Astrocyte (in vitro differentiated cells and primary cell): ENCODE results near the gene SLX4. TPM values are rescaled to one million over a fixed set of nuclear protein-coding genes. Genes with fewer than 3 reads are reported as not detected.

ENCODE experiments used
- DNase-seq: peaks from one replicate; pipeline ENCODE4 v3.0.0-alpha.2; 2010; ENCODE audit warnings: low read depth
- FAIRE-seq: peaks from 2 replicates; lab custom pipeline; 2011; peaks lifted over from hg19 to GRCh38; lab: Jason Lieb, UNC
- H2AFZ ChIP-seq: 2 replicates; pipeline ENCODE4 v1.6.0; 2012; ENCODE audit warnings: low read depth, low read length, inconsistent platforms
- H3K27ac ChIP-seq: 2 replicates; pipeline ENCODE4 v1.5.1; 2011; ENCODE audit warnings: low read depth, low read length, inconsistent platforms
- H3K27me3 ChIP-seq: 2 replicates; pipeline ENCODE4 v1.6.0; 2011; ENCODE audit warnings: low read length, inconsistent platforms; ENCODE audit not compliant: insufficient read depth
- H3K36me3 ChIP-seq: 2 replicates; pipeline ENCODE4 v1.5.1; 2011; ENCODE audit warnings: low read length, inconsistent platforms; ENCODE audit not compliant: insufficient read depth
- H3K4me1 ChIP-seq: 2 replicates; pipeline ENCODE4 v1.5.1; 2011; ENCODE audit warnings: low read length, inconsistent platforms; ENCODE audit not compliant: insufficient read depth
- H3K4me2 ChIP-seq: 2 replicates; pipeline ENCODE4 v1.6.0; 2012; ENCODE audit warnings: low read length, inconsistent platforms
- H3K4me3 ChIP-seq: 2 replicates; pipeline ENCODE4 v1.5.1; 2011; ENCODE audit warnings: low read depth, mild to moderate bottlenecking, low read length, inconsistent platforms; ENCODE audit not compliant: insufficient read depth
- H3K79me2 ChIP-seq: 2 replicates; pipeline ENCODE4 v1.6.0; 2012; ENCODE audit warnings: mild to moderate bottlenecking, low read length, inconsistent platforms; ENCODE audit not compliant: insufficient read depth
- H3K9ac ChIP-seq: 2 replicates; pipeline ENCODE4 v1.6.0; 2012; ENCODE audit warnings: mild to moderate bottlenecking, low read length, inconsistent platforms
- H3K9me3 ChIP-seq: 2 replicates; pipeline ENCODE4 v1.5.1; 2012; ENCODE audit warnings: low read depth, mild to moderate bottlenecking, low read length, inconsistent platforms; ENCODE audit not compliant: insufficient read depth
- H4K20me1 ChIP-seq: 2 replicates; pipeline ENCODE4 v1.6.0; 2012; ENCODE audit warnings: low read length, inconsistent platforms; ENCODE audit not compliant: insufficient read depth
- H3K27ac Mint-ChIP-seq: one replicate; pipeline ENCODE4 v1.8.0; 2021; ENCODE audit warnings: mild to moderate bottlenecking, mixed read lengths; ENCODE audit not compliant: unreplicated experiment
- H3K27me3 Mint-ChIP-seq: one replicate; pipeline ENCODE4 v1.8.0; 2021; ENCODE audit warnings: low read depth, mixed read lengths; ENCODE audit not compliant: unreplicated experiment
- H3K36me3 Mint-ChIP-seq: one replicate; pipeline ENCODE4 v1.8.0; 2021; ENCODE audit warnings: low read depth, mixed read lengths; ENCODE audit not compliant: unreplicated experiment
- H3K4me1 Mint-ChIP-seq: one replicate; pipeline ENCODE4 v1.8.0; 2021; ENCODE audit warnings: low read depth, mixed read lengths; ENCODE audit not compliant: unreplicated experiment
- H3K4me3 Mint-ChIP-seq: one replicate; pipeline ENCODE4 v1.8.0; 2021; ENCODE audit warnings: mild to moderate bottlenecking, moderate library complexity, mixed read lengths; ENCODE audit not compliant: unreplicated experiment
- H3K9me3 Mint-ChIP-seq: one replicate; pipeline ENCODE4 v1.8.0; 2021; ENCODE audit warnings: mild to moderate bottlenecking, mixed read lengths; ENCODE audit not compliant: unreplicated experiment
- EZH2 ChIP-seq: IDR thresholded peaks from 2 replicates; pipeline ENCODE4 v1.6.1; 2012; ENCODE audit warnings: mild to moderate bottlenecking, low read length, inconsistent platforms; ENCODE audit not compliant: insufficient read depth
- total RNA-seq: library from RNA; stranded (reverse); gene quantifications from 2 replicates; pipeline ENCODE4 v1.2.1, GENCODE V29; 2021
- TF ChIP-seq, protein P1 (sequence below): IDR thresholded peaks from 2 replicates; pipeline ENCODE4 v1.5.1; 2011; ENCODE audit warnings: low read depth, mild to moderate bottlenecking, inconsistent platforms, low read length, moderate library complexity; ENCODE audit not compliant: insufficient read depth

The SLX4 gene
- total RNA-seq, 1 donor from 2014 or later = 7.8 TPM

GRCh38 chr16:3599121-3599520 is 12.3 kb downstream of the SLX4 start:
- Histone ChIP-seq H3K4me2 (no peak overlapping the region), H2AFZ (no peak overlapping the region), H3K36me3 (peaks cover 12% of the 10 kb centered on the region), H3K27ac (no peak overlapping the region), H3K4me1 (no peaks in the 10 kb centered on the region), H3K79me2 (no peaks in the 10 kb centered on the region), H3K9ac (no peak overlapping the region), H3K27me3 (no peaks in the 10 kb centered on the region), H4K20me1 (no peaks in the 10 kb centered on the region), H3K4me3 (no peak overlapping the region), H3K9me3 (peaks cover 7% of the 10 kb centered on the region)
- no peak overlapping the region for H3K4me3 Mint-ChIP-seq
- peaks cover 21% of the 10 kb centered on the region for H3K9me3 Mint-ChIP-seq
- FAIRE-seq = no peak
- no peak for DNase-seq
- H3K27me3 Mint-ChIP-seq = no peaks in the 10 kb centered on the region
- H3K36me3 Mint-ChIP-seq = peaks cover 40% of the 10 kb centered on the region
- no peaks in the 10 kb centered on the region for H3K4me1 Mint-ChIP-seq
- no peak overlapping the region for H3K27ac Mint-ChIP-seq
- TF ChIP-seq EZH2 = no peak
- TF ChIP-seq, protein P1, sequence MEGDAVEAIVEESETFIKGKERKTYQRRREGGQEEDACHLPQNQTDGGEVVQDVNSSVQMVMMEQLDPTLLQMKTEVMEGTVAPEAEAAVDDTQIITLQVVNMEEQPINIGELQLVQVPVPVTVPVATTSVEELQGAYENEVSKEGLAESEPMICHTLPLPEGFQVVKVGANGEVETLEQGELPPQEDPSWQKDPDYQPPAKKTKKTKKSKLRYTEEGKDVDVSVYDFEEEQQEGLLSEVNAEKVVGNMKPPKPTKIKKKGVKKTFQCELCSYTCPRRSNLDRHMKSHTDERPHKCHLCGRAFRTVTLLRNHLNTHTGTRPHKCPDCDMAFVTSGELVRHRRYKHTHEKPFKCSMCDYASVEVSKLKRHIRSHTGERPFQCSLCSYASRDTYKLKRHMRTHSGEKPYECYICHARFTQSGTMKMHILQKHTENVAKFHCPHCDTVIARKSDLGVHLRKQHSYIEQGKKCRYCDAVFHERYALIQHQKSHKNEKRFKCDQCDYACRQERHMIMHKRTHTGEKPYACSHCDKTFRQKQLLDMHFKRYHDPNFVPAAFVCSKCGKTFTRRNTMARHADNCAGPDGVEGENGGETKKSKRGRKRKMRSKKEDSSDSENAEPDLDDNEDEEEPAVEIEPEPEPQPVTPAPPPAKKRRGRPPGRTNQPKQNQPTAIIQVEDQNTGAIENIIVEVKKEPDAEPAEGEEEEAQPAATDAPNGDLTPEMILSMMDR = no peak

- H3K9ac ChIP-seq = no peak overlapping the region
- no peaks in the 10 kb centered on the region for H3K4me1 ChIP-seq
- Mint-ChIP-seq H3K4me1 (no peaks in the 10 kb centered on the region), H3K4me3 (no peak overlapping the region), H3K9me3 (peaks cover 21% of the 10 kb centered on the region), H3K27me3 (no peaks in the 10 kb centered on the region), H3K36me3 (peaks cover 37% of the 10 kb centered on the region), H3K27ac (no peak overlapping the region)
- no peaks in the 10 kb centered on the region for H3K79me2 ChIP-seq
- H3K4me2 ChIP-seq = no peak overlapping the region
- H2AFZ ChIP-seq = no peak overlapping the region
- H3K27ac ChIP-seq = no peak overlapping the region
- H4K20me1 ChIP-seq = no peaks in the 10 kb centered on the region
- no peak for DNase-seq
- H3K36me3 ChIP-seq = peaks cover 12% of the 10 kb centered on the region
- no peaks in the 10 kb centered on the region for H3K27me3 ChIP-seq
- TF ChIP-seq, protein P1 = no peak
- FAIRE-seq = no peak
- H3K9me3 ChIP-seq = peaks cover 7% of the 10 kb centered on the region
- no peak overlapping the region for H3K4me3 ChIP-seq
These were observed 13.2 kb downstream of the SLX4 start for GRCh38 chr16:3598236-3598635.

GRCh38 chr16:3597676-3598075 is 13.7 kb downstream of the SLX4 start:
- no peak overlapping the region for H3K27ac Mint-ChIP-seq
- no peak overlapping the region for H3K4me3 ChIP-seq
- H3K27ac ChIP-seq = no peak overlapping the region
- no peak overlapping the region for H3K9ac ChIP-seq
- peaks cover 36% of the 10 kb centered on the region for H3K36me3 Mint-ChIP-seq
- no peaks in the 10 kb centered on the region for H3K79me2 ChIP-seq
- H2AFZ ChIP-seq = no peak overlapping the region
- H3K36me3 ChIP-seq = peaks cover 12% of the 10 kb centered on the region
- no peak overlapping the region for H3K4me2 ChIP-seq
- TF ChIP-seq, protein P1 = no peak
- TF ChIP-seq EZH2 = no peak
- no peak for DNase-seq
- H3K9me3 Mint-ChIP-seq = peaks cover 21% of the 10 kb centered on the region
- no peaks in the 10 kb centered on the region for H3K4me1 Mint-ChIP-seq
- H4K20me1 ChIP-seq = no peaks in the 10 kb centered on the region
- H3K4me1 ChIP-seq = no peaks in the 10 kb centered on the region
- H3K9me3 ChIP-seq = peaks cover 7% of the 10 kb centered on the region
- H3K27me3 Mint-ChIP-seq = no peaks in the 10 kb centered on the region
- no peak overlapping the region for H3K4me3 Mint-ChIP-seq
- H3K27me3 ChIP-seq = no peaks in the 10 kb centered on the region
- FAIRE-seq = no peak
